H9 (cell line): Measurements from ENCODE around the gene BICD1. TPM values are rescaled to one million over a fixed set of nuclear protein-coding genes. Genes with fewer than 3 reads are reported as not detected.

ENCODE experiments used
- DNase-seq: peaks from one replicate; pipeline ENCODE4 v3.0.0-alpha.2; 2017
- H2AFZ ChIP-seq: one replicate; pipeline ENCODE4 v1.6.1; 2013; ENCODE audit warnings: mild to moderate bottlenecking, low read length, control low read depth, moderate library complexity
- H2AK5ac ChIP-seq: 2 replicates; pipeline ENCODE4 v1.6.1; 2013; ENCODE audit warnings: low read length, control low read depth, mixed read lengths; ENCODE audit not compliant: insufficient read length
- H2BK120ac ChIP-seq: one replicate; pipeline ENCODE4 v1.6.1; 2013; ENCODE audit warnings: low read depth, mild to moderate bottlenecking, low read length, control low read depth, inconsistent platforms; ENCODE audit not compliant: poor library complexity, severe bottlenecking
- H2BK12ac ChIP-seq: 2 replicates; pipeline ENCODE4 v1.6.1; 2013; ENCODE audit warnings: low read length, control low read depth, mixed read lengths, low read depth; ENCODE audit not compliant: insufficient read length
- H2BK15ac ChIP-seq: 2 replicates; pipeline ENCODE4 v1.6.1; 2013; ENCODE audit warnings: low read depth, low read length, control low read depth
- H2BK20ac ChIP-seq: one replicate; pipeline ENCODE4 v1.6.1; 2013; ENCODE audit warnings: low read depth, mild to moderate bottlenecking, low read length, control low read depth, inconsistent platforms; ENCODE audit not compliant: poor library complexity, severe bottlenecking
- H2BK5ac ChIP-seq: 2 replicates; pipeline ENCODE4 v1.6.1; 2013; ENCODE audit warnings: low read length, control low read depth, mixed read lengths; ENCODE audit not compliant: insufficient read length
- H3K14ac ChIP-seq: 2 replicates; pipeline ENCODE4 v1.6.1; 2013; ENCODE audit warnings: low read length, control low read depth; ENCODE audit not compliant: insufficient read depth
- H3K18ac ChIP-seq: 2 replicates; pipeline ENCODE4 v1.6.1; 2013; ENCODE audit warnings: low read depth, mild to moderate bottlenecking, mixed read lengths, low read length, control low read depth; ENCODE audit not compliant: insufficient read length
- H3K23ac ChIP-seq: 2 replicates; pipeline ENCODE4 v1.6.1; 2013; ENCODE audit warnings: low read length, control low read depth, mixed read lengths, low read depth; ENCODE audit not compliant: insufficient read length
- H3K23me2 ChIP-seq: 2 replicates; pipeline ENCODE4 v1.6.1; 2013; ENCODE audit warnings: low read depth, mild to moderate bottlenecking, mixed read lengths, low read length, control low read depth; ENCODE audit not compliant: insufficient read length, poor library complexity, severe bottlenecking
- H3K27ac ChIP-seq: 2 replicates; pipeline ENCODE4 v1.5.1; 2013; ENCODE audit warnings: low read length, control low read depth, mixed read lengths, low read depth; ENCODE audit not compliant: insufficient read length
- H3K27me3 ChIP-seq: 2 replicates; pipeline ENCODE4 v1.6.1; 2013; ENCODE audit warnings: low read length, control low read depth, inconsistent platforms; ENCODE audit not compliant: insufficient read depth
- H3K4ac ChIP-seq: 2 replicates; pipeline ENCODE4 v1.6.1; 2013; ENCODE audit warnings: low read depth, mild to moderate bottlenecking, control low read depth, inconsistent platforms, low read length, moderate library complexity
- H3K4me1 ChIP-seq: 2 replicates; pipeline ENCODE4 v1.6.1; 2013; ENCODE audit warnings: low read length, control low read depth, inconsistent platforms; ENCODE audit not compliant: insufficient read depth
- H3K4me2 ChIP-seq: 2 replicates; pipeline ENCODE4 v1.6.1; 2013; ENCODE audit warnings: low read length, control low read depth, mixed read lengths; ENCODE audit not compliant: insufficient read length, insufficient read depth
- H3K56ac ChIP-seq: 2 replicates; pipeline ENCODE4 v1.6.1; 2013; ENCODE audit warnings: low read depth, mild to moderate bottlenecking, mixed read lengths, low read length, control low read depth; ENCODE audit not compliant: insufficient read length
- H3K79me1 ChIP-seq: 2 replicates; pipeline ENCODE4 v1.6.1; 2013; ENCODE audit warnings: low read depth, mild to moderate bottlenecking, moderate library complexity, low read length, control low read depth, inconsistent platforms; ENCODE audit not compliant: insufficient read depth, poor library complexity, severe bottlenecking
- H3K79me2 ChIP-seq: 2 replicates; pipeline ENCODE4 v1.6.1; 2013; ENCODE audit warnings: low read length, control low read depth, inconsistent platforms; ENCODE audit not compliant: insufficient read depth
- H3K9ac ChIP-seq: 2 replicates; pipeline ENCODE4 v1.6.1; 2013; ENCODE audit warnings: low read length, control low read depth, mixed read lengths; ENCODE audit not compliant: insufficient read length; ENCODE audit errors: extremely low read depth
- H3K9me3 ChIP-seq: one replicate; pipeline ENCODE4 v1.6.1; 2013; ENCODE audit warnings: low read depth, low read length, inconsistent platforms; ENCODE audit not compliant: control insufficient read depth
- H3T11ph ChIP-seq: one replicate; pipeline ENCODE4 v1.6.1; 2013; ENCODE audit warnings: mild to moderate bottlenecking, low read length, control low read depth, inconsistent platforms
- H4K20me1 ChIP-seq: one replicate; pipeline ENCODE4 v1.6.1; 2013; ENCODE audit not compliant: control insufficient read depth, insufficient read length, insufficient read depth
- H4K5ac ChIP-seq: 2 replicates; pipeline ENCODE4 v1.6.1; 2013; ENCODE audit warnings: low read depth, mild to moderate bottlenecking, mixed read lengths, low read length, control low read depth; ENCODE audit not compliant: insufficient read length
- H4K8ac ChIP-seq: replicated peaks from 2 replicates; pipeline ENCODE4 v1.6.1; 2013; ENCODE audit warnings: low read length, control low read depth, mixed read lengths, low read depth; ENCODE audit not compliant: insufficient read length
- H4K91ac ChIP-seq: 2 replicates; pipeline ENCODE4 v1.6.1; 2013; ENCODE audit warnings: low read depth, mild to moderate bottlenecking, moderate library complexity, mixed read lengths, low read length, control low read depth; ENCODE audit not compliant: insufficient read length
- H3K27ac Mint-ChIP-seq, 3 experiments: 2 replicates in 2 of 3; 3 replicates in 1 of 3; pipeline ENCODE4 v1.8.0; 2020 to 2021; ENCODE audit warnings: mixed read lengths in 3 of 3, mild to moderate bottlenecking in 1 of 3, moderate library complexity in 1 of 3
- H3K27me3 Mint-ChIP-seq: 2 replicates; pipeline ENCODE4 v1.8.0; 2021; ENCODE audit warnings: low read depth, mild to moderate bottlenecking, moderate library complexity, mixed read lengths
- H3K36me3 Mint-ChIP-seq, 3 experiments: 2 replicates in 2 of 3; 3 replicates in 1 of 3; pipeline ENCODE4 v1.8.0; 2020 to 2021; ENCODE audit warnings: low read depth in 3 of 3, mixed read lengths in 3 of 3; ENCODE audit not compliant: insufficient read depth in 1 of 3
- H3K4me1 Mint-ChIP-seq, 2 experiments: 2 replicates each; pipeline ENCODE4 v1.8.0; 2020; ENCODE audit warnings: mixed read lengths in 2 of 2
- H3K4me3 Mint-ChIP-seq, 2 experiments: 2 replicates in 1 of 2; 3 replicates in 1 of 2; pipeline ENCODE4 v1.8.0; 2020 to 2021; ENCODE audit warnings: mild to moderate bottlenecking in 2 of 2, mixed read lengths in 2 of 2, moderate library complexity in 1 of 2
- H3K9me3 Mint-ChIP-seq, 2 experiments: 2 replicates in 1 of 2; 3 replicates in 1 of 2; pipeline ENCODE4 v1.8.0; 2020; ENCODE audit warnings: mild to moderate bottlenecking in 2 of 2, mixed read lengths in 2 of 2, moderate library complexity in 1 of 2
- CTCF ChIP-seq: fragments of 200-600 bp; sonication (generic); conservative IDR thresholded peaks from 3 replicates; pipeline ENCODE4 v1.8.0; 2021; ENCODE audit warnings: antibody characterized with exemption, mild to moderate bottlenecking
- WGBS: extraction: QIAGEN DNeasy Blood & Tissue Kit; methylation state at CpG from one replicate; pipeline ENCODE4 v1.1.7; 2013; ENCODE audit warnings: missing lambda C conversion rate, low lambda C conversion rate, mixed read lengths; ENCODE audit not compliant: insufficient read length; ENCODE audit errors: extremely low coverage; 5-methylcytosine and 5-hydroxymethylcytosine counted together
- total RNA-seq: library from RNA; stranded (reverse); gene quantifications from 2 replicates; pipeline ENCODE4 v1.2.1, GENCODE V29; 2021

Gene BICD1
- total RNA-seq, 1 experiment from 2014 or later: 134 TPM

- no peak overlapping the region for H3K14ac ChIP-seq
- H3K27me3 ChIP-seq: no peaks in the 10 kb centered on the region
- TF ChIP-seq CTCF: no peak
- H2BK120ac ChIP-seq: no peak overlapping the region
- H2BK20ac ChIP-seq: no peak overlapping the region
- H2AK5ac ChIP-seq: no peak overlapping the region
- no peak overlapping the region for H3K56ac ChIP-seq
- Mint-ChIP-seq H3K27me3 (no peaks in the 10 kb centered on the region), H3K27ac (peak overlapping the region in 2 of 3 experiments; percentile 36 to 62; a peak in 2 of 7 replicates), H3K4me1 (peaks cover 24% of the 10 kb centered on the region in 2 experiments), H3K9me3 (no peaks in the 10 kb centered on the region), H3K4me3 (no peak overlapping the region), H3K36me3 (peaks cover 0 to 11% (median 4%) of the 10 kb centered on the region in 3 experiments; a peak in 4 of 7 replicates)
- no CpG with 5 or more reads among the region's 4 CpGs for WGBS
- no peak overlapping the region for H4K5ac ChIP-seq
- no peak overlapping the region for H2BK12ac ChIP-seq
- no peak overlapping the region for H2BK5ac ChIP-seq
- no peak overlapping the region for H2AFZ ChIP-seq
- H4K8ac ChIP-seq: no peak overlapping the region
- no peak overlapping the region for H2BK15ac ChIP-seq
- no peaks in the 10 kb centered on the region for H3K9me3 ChIP-seq
- H3K27ac ChIP-seq: no peak overlapping the region
- H3K79me1 ChIP-seq: no peaks in the 10 kb centered on the region
- no peaks in the 10 kb centered on the region for H3K4me1 ChIP-seq
- no peak overlapping the region for H4K91ac ChIP-seq
- H3K4ac ChIP-seq: no peak overlapping the region
- no peak overlapping the region for H3K4me2 ChIP-seq
- no peak overlapping the region for H3K18ac ChIP-seq
- H3K9ac ChIP-seq: no peak overlapping the region
- DNase-seq: no peak
- no peak overlapping the region for H3T11ph ChIP-seq
- no peaks in the 10 kb centered on the region for H3K23me2 ChIP-seq
- H4K20me1 ChIP-seq: no peaks in the 10 kb centered on the region
- H3K23ac ChIP-seq: no peak overlapping the region
- H3K79me2 ChIP-seq: no peaks in the 10 kb centered on the region
These were observed 260.7 kb downstream of the BICD1 start for GRCh38 chr12:32367381-32367780.
